HG02981 (cell line): ENCODE results near the gene RBM48.
"Not testable (repeated sequence)": the region's sequence is repeated elsewhere in the genome, so short reads cannot be mapped to it uniquely, and the experiment has no call there.

Experiments used
- ATAC-seq: cut with Tn5 transposase; IDR thresholded peaks from one replicate; pipeline ENCODE4 v1.9.1; 2021; ENCODE audit warnings: mild to moderate bottlenecking, moderate library complexity; ENCODE audit not compliant: unreplicated experiment

RBM48 gene

DNA sequence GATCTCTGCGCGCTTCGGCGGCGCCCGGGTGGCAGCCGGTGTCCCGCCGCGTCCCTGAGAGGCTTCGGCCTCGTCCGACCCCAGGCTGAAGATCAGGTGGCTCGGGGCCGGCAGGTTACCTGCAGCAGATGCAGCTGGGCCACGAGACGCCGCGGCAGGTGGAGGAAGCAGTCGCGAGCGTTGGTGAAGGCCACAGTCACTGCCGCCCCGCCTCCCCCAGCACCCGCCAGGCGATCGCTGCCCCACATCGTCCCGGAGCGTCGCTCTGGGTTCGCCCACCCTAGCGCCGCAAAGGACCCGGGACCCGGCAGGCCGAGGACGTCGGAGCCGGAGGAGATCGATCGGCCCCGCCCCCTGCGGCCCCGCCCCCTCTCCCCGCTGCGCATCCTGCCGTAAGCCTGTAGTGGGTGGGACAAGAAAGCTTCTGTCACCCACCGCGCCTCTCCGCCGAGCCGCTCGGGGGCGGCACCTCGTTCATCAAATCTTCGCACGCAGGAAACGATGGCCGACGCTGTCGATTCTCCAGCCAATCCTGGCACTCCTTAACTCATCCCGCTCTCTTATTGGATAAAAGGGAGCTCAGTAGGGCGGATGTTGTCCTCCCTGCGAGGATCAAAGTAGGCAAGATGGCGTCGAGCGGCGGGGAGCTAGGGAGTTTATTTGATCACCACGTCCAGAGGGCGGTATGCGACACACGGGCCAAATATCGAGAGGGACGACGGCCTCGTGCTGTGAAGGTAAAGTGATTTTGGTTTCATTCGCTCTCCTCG lies at the start of gene RBM48, which contains the start of gene PEX1:
RBM48 (plus strand) TSS at position 608 of the 770 bp plus-strand sequence; CDS start at position 627, 19 bp downstream.
PEX1 (minus strand) TSS at position 333 of the 770 bp plus-strand sequence; CDS start at position 248, 85 bp downstream.
- peak; percentile 96 for ATAC-seq

DNA sequence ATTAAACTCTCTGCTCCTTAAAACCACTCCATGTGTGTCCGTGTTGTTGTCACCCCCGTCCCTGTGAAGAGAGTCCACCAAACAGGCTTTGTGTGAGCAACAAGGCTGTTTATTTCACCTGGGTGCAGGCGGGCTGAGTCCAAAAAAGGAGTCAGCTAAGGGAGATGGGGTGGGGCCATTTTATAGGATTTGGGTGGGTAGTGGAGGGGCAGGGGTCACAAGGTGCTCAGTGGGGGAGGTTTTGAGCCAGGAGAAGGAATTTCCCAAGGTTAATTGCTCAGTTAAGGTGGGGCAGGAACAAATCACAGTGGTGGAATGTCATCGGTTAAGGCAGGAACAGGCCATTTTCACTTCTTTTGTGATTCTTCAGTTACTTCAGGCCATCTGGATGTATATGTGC lies 49.4 kb upstream of the RBM48 start:
- ATAC-seq = not testable (repeated sequence)

DNA sequence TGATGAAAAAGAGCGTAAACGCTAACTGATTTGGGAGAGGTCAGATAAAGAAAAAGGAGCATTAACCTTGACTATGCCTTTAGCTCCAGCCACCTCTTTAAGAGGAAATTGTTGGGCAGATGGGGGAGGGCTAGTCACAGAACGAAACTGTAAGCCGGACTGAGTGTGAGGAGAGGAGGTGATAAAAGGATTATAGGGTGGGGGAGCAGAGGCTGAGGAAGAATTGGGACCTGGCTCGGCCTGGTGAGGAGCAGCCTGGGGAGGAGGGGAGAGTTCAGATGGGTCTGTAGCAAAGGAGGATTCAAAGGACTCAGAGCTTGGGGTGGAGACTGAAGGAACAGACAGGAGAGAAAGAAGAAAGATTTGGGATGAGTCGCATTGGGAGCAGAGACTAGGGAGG lies 45.0 kb upstream of the RBM48 start:
- not testable (repeated sequence) for ATAC-seq

DNA sequence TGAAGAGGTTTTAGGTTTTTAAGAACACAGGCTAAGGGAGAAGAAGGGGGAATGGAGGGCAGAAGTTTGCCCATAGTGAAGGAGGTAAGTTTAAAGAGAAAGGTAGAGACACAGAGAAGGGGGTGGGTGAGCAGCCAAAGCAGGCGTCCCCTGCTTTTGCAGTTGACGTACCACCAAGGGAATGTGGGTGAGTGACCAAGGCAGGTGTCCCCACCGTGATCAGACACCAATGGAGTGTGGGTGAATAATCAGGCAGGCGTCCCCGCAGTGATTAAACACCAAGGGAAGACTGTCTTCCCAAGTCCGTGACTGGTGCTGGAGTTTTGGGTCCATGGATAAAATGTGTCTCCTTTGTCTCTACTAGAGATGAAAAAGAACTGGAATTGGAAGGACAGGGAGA lies 44.4 kb upstream of the RBM48 start:
- not testable (repeated sequence) for ATAC-seq

DNA sequence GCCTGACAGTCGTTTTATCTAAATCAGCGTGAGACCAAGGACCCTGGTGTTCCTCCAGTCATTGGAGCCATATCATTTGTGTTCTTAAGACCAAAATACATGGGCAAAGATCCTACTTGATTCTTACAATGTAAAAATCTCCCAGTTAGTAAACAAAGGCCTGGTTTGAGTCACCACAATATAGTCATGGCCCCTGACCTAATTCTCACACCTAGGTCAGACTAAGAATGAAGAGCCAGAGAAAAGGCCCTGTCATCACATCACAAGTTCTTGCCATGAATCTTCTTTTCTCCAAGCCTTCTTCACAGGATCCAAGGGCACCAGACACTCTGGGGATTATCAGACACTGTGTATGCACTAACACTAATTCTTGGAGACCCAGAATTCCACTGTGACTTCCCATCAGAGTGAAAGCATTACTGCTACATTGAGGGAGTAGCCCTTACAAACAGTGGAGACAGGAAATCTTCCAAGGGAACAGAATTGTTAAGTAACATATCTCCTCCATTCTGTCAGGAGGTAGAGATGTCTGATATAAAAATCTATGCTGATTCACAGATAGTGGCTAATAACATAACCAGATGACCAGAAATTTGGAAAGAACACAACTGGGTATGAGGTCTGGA lies 43.2 kb upstream of the RBM48 start:
- no peak for ATAC-seq

DNA sequence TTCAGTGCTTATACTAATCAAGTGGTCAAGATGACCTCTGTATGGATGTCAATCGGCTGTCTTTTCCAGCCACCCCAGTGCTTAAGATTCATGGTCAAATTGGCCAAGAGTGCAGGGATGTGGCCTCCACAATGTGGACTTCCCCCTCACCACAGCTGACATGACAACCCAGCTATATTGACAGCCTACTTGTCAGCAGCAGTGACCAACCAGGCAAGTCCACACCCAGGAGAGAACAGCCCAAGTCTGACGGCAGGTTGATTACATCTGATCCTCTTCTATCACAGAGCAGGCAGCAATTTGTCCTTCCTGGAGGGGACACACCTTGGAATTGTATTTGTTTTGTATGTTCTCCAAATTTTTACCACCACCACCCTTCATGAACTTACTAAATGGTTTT lies 42.6 kb upstream of the RBM48 start:
- ATAC-seq = no peak

DNA sequence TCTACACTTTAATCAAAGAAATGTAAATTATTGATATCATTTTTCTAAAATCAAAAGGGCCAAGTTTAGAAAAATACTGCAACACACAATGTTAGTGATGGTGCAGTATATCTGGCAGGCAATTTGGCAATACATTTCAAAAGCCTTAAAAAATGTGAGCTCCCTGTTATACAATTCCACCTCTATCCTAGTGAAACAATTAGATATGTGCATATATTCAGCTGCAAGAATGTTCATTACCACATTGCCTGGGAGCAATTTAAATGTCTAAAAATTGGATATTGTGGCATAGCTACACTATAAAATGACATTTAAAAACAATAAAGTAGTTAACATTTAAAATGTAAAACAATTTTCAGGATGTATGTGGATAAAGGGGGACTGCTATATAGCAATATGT lies 40.8 kb upstream of the RBM48 start:
- ATAC-seq = no peak

DNA sequence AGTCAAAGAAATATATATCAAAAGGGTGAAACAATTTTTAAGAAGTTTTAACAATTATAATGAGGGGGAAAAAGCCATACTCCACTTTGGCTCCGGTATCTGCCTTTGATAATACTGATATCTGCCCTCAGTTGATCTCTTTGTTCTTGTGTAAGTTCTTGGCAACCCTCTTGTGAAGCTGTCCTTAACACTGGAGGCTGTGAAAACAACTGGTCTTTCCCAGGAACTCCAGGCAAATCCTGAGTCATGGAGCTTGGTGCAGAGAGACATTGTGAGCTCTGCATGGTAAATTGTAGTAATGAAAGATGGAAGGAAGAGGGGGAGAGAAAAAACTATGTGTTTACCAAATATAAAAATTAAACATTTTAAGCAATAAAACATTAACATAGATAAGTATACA lies 39.0 kb upstream of the RBM48 start:
- no peak for ATAC-seq

DNA sequence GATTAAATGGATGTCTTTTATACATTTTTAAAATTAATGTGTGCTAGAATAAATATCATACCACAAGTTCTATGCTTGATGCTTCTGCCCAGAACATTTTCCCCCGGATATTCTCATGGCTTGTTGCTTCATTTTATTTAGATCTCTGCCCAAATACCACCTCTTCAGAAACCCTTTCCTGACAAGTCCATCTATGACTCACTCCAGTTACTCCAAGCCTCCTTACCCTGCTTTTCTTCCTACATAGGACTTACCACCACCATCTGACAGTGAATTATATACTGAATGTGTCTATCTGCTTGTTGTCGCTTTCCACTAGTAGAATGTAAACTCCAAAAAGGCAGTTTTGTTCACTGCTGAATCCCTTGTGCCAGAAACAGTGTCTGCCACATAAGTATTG lies 31.7 kb upstream of the RBM48 start:
- no peak for ATAC-seq

DNA sequence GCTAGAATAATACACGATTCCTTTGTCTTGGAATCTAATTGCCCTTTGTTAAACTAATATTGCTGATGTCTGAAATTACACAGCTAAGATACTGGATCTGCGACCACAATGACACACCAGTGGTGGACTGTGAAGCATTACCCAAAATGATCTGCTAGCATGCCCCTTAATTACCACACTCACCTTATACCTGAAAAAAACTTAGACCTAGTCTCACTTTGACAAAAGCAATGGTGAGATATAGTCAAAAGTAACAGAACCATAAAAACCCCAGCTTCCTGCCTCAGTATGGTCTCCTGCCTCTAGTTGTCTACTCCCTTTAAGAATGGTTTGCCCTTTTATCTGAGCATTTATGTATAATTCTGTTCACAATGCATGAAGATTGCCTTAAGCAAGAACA lies 30.0 kb upstream of the RBM48 start:
- no peak for ATAC-seq

DNA sequence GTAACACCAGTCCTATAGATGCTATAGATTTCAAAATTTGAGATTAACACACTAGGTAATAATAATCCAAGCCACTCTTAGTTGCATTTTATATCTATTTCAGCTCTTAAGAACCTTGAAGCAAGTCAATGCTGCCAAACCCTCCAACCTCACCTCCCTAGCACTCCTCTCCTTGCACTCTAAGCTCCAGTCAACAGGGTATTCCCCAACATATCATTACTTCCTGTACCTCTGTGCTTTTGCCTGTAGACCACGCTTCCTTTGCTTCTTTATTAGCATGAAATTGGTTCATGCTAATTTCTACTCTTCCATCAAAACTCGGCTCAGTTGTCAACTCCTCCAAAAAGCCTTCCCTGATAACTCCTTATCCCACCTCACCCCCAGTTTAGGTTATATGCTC lies 24.8 kb upstream of the RBM48 start:
- no peak for ATAC-seq

DNA sequence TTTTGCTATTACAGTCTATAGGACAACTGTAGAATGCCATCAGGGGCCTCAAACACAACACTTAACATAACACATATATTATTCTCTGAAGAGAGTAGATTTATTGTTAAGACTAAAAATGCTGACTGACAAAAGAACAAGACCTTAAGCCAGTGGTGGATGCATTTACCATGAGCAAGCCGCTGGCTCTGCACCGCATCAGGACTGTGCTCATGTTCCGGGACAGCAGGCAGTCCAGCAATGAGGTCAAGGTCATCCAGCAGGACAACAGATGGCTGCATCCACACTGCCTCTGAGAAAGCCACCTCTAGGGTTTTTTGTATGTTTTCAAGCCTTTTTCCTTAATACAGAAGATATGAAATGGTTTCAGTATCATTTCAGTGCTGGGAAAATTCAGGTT lies 24.0 kb upstream of the RBM48 start:
- no peak for ATAC-seq

DNA sequence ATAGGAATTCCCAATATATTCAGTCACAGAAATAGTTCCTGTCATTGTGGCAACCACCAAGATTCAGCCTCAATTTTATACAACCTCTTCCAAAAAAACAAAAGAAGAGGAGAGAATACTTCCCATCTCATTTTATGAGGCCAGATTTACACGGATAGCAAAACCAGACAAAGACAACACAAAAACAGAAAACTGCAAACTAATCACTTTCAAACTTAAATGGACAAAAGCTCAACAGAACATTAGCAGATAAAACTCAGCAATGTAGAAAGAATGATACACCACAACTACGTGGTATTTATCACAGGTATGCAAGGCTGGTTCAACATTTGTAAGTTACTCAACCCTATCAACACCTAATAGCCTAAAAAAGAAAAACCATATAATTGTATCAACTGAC lies 22.2 kb upstream of the RBM48 start:
- no peak for ATAC-seq

DNA sequence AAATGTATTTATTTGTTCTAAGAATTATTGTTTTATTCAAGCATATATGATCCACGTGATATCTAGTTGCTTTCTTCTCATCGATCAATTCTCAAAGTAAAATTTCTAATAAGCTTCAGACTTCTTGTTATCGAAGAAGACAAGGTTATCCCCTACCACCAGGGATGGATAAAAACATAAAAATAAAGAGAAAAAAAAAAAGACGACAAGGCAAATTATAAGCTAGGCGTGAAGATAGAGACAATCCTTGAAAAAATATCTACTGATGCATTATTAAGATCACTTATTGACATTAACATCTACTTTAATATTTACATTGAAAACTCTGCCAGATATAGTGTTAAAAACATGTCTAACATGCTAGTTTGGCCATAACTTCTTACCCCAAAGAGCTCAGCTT lies 19.6 kb upstream of the RBM48 start:
- ATAC-seq = no peak

DNA sequence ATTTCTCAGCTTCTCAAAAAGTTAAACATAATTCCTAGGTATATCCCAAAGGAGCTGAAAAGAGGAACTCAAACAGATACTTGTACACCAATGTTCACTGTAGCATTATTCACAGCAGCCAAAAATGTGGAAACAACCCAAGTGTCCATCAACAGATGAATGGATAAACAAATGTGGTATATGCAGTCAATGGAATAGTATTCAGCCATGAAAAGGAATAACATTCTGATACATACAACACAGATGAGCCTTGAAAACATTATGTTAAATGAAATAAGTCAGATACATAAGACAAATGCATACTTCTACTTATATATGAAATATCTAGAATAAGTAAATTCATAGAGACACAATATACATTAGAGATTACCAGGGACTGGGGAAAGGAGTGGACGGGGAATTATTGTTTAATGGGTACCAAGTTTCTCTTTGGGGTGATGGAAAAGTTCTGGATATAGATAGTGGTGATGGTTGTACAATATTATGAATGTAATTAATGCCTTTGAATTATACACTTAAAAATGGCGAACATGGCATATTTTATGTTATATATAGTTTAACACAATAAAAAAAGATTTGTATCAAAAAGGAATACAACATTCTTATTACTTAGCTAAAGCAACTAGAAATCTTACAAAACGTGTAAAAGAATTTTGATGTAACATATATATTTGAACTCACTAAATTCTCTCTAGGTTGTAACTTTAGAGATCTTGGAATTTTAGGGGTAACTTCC lies 15.3 kb upstream of the RBM48 start:
- no peak for ATAC-seq

DNA sequence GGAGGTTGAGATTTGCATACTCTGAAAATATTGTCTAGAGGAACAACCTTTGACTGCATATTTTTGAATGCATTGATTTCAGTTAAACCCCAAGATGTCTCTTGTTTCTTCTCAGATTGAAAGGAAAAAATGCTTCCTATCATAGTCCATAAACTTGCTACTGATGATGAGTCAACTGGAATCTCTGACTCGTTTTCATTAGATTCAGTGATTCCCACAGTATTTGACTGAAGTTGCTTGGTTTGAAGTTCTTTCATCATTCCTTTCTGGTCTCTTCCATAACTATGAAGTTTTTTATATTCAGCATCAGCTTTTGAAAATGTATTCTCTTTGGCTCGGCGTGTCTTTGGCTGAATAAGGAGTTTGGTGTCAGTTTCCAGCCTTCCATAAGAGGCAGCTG lies 11.0 kb upstream of the RBM48 start:
- ATAC-seq = no peak

DNA sequence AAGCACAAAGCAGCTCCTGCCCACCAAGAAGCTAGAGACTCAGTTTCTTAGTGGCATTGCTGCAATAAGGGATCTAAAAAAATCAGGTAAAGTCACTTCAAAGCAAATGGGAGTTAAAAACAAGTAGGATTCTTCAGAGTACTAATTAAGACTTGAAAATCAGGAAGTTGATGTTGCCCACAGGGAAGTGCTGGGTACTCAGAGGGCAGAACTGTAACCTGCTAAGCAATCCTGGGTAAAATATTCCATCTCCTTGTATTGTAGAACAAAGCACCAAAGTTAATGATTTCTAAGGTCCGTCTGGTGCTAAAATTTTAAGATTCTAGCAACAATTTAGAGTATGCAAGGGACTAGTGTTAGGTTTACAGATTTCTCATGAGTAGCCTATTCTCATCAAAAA lies 8.6 kb upstream of the RBM48 start:
- ATAC-seq = no peak

DNA sequence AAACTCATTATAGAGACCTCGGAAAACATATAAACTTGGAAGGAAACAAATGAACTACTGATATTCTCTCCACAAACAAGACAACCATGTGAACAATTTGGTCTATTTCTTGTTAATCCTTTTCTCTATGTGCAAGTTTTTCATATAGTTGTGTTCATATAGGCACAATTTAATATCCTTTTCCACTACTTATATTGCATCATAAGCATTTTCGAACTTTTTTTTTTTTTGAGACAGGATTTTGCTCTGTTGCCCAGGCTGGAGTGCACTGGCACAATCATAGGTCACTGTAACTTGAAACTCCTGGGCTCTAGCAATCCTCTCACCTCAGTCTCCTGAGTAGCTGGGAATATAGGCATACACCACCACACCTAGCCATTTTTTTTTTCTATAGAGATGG lies 5.5 kb upstream of the RBM48 start:
- ATAC-seq = no peak

DNA sequence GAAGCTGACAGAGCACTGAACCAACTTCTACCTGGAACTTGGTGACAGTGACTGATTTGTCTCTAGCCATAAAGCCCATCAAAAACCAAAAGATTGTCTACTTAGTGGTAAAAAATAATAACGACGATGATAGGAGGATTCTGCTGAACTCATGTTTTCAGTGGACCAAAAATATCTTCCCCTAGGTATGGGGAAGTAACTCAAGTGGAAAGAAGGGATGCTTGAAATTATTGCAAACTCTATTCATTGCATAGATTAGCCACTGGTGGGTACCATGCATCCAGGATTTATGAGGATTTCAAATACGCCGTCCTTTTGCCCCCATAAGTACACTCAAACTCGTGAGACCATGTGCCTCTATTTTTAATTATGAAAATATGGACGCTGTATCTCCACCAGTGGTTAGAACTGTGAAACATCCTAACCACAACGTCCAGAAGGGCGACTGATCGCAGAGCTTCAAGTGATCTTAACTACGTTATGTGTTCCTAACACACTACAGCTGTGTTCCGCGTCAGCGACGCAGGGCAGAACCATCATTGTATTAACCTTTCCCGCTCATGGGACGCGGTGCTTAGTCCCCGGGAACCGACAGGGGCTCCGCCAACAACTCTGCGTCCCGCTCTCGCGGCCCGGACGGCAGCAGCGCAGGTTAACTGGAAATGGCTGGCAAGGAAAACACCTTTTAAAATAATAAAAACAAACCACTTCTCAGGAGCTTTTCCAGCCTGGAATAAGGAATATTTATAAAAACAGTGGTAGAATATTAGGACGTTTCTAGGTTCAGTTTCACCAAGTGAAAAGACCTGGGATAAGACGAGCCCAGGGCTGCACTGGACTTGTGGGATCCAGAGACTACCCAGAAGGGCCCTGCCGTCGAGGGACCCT lies 1.1 kb upstream of the RBM48 start:
- peak; percentile 32 for ATAC-seq

DNA sequence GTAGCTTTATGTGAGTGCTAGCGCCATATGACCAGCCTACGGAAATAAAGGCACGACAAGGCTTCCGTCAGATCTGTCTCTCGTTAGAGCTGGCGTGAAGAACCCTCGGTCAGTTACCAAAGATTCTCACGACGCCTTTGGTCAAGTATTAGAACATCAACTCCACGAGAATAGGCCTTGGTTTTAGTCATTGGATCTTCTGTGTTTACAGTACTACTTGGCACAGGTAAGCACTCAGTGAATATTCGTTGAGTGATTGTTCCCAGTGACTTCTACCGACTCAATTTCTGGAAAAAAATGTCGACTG lies 316 bp downstream of the RBM48 start:
- peak; percentile 0 for ATAC-seq

DNA sequence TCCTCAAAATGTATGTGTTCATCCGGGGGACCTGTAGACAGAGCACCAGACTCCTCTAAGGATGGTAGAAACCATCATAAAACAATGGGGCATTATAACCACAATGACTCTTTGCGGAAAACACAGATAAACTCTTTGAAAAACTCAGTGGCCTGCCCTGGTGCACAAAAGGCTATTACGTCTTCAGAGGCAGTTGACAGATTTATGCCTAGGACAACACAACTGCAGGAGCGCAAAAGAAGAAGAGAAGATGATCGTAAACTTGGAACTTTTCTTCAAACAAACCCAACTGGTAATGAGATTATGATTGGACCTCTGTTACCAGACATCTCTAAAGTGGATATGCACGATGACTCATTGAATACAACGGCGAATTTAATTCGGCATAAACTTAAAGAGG lies 6.0 kb downstream of the RBM48 start:
- ATAC-seq = no peak
